ENCODE data around the gene ODAD3.
A peak's percentile ranks its signal among the peaks of the same experiment; 100 is the strongest.
"Not testable (repeated sequence)": the region's sequence is repeated elsewhere in the genome, so short reads cannot be mapped to it uniquely, and the experiment has no call there.

The ODAD3 gene

DNA sequence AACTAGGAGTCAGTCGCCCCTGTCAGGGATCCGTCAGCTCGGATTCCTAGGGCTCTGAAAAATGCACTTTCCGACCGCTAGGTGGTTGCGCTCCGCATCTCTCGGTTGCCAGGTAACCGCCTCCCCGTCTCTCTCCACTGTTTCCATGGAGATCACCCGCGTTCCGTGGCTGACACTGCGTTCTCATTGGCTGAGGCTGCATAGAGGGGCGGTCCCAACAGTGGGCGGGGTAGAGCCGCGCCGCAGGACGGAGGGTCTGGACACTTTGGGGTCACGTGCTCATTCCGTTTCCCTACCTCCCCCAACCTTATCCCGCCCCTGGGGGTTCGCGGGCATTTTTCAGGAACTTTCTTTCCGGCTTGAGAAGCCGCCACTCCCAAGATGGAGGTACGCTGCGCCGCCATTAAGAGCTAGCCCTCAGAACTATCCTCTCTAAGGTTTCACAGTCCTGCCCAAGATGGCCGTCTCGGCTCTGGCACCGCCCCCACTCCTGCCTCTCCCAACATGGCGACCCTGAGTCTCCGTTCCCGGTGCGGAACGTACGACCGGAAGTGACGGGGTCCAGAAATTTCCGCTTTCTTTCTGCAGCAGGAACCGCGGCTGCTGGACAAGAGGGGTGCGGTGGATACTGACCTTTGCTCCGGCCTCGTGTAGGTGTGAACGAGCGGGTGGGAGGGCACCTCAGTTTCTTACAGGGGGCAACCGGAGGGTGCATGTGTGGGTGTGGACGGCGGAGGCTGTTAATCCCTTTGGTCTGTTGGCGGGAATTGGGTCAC lies at the start of gene ODAD3, which contains the start of gene PRKCSH:
Gene ODAD3 (minus strand): TSS at position 65 of the 776 bp plus-strand sequence. CDS start 105 bp downstream, outside the sequence.
Gene PRKCSH (plus strand): TSS at position 579 of the 776 bp plus-strand sequence. CDS start 483 bp downstream, outside the sequence.
- peak; percentile 98 for DNase-seq

DNA sequence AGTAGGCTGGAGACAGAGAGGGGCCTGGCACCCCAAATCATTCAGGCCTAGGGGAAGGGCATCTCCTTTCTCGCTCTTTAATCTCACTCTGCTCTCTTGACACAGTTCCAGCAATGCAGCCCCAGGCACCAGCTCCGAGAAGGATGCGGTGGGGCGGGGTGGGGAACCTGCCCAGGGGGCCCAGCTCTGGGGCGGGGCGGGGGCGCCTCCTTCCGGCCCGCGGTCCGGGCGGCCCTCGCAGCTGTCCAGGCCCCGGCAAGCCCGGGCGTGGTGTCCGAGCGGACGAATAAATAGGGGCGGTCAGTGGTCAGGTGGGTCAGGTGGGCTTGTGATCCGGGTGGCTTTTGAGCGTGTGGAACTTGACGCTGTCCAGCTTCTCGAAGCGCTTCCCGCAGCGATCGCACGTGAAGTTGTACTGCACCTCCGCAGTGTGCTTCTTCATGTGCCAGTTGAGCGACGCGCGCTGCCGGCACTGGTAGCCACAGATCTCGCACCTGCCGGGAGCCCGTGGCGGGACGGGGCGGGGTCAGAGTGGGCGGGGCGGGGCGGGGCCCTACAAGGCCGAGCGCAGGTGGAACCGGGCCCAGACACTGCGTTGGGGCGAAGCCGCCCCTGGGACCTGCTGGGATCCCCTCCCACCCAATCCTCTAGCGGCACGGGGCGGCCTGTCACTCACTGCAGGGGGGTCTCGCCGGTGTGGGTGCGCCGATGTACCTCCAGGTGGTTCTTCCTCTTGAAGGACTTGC lies 48.6 kb upstream of the ODAD3 start:
- DNase-seq, result no peak

DNA sequence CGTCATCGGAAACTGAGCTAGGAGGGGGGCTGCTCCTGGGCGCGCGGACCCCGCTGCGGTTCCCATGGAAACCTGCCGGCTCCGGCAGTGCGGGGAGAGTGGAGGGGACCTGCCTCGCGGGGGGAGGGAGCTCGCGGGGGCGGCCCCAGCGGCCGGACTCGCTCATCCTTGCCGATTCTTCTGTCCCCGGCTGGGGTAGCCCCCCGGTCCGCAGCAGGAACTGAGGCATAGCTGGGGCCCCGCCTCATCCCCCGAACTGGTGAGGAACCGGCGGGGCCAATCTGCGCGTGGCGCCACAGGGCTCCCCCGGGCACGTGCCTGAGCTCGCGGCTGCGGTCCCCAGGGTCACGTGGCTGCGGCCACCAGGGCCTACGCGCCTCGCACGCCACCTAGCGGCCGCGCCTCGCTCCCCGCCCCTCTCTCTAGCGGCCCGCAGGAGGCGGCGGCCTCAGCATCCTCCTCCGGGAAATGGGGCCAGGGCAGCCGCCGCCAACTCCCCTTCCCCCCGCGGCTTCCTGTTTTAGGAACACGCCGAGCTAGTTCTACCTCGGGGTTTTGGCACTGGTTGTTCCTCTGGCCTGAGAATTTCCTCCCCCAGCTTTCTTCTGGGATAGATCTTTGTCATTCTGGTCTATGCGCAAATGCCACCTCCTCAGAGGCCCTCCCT lies 47.6 kb upstream of the ODAD3 start:
- DNase-seq, result peak; percentile 12

DNA sequence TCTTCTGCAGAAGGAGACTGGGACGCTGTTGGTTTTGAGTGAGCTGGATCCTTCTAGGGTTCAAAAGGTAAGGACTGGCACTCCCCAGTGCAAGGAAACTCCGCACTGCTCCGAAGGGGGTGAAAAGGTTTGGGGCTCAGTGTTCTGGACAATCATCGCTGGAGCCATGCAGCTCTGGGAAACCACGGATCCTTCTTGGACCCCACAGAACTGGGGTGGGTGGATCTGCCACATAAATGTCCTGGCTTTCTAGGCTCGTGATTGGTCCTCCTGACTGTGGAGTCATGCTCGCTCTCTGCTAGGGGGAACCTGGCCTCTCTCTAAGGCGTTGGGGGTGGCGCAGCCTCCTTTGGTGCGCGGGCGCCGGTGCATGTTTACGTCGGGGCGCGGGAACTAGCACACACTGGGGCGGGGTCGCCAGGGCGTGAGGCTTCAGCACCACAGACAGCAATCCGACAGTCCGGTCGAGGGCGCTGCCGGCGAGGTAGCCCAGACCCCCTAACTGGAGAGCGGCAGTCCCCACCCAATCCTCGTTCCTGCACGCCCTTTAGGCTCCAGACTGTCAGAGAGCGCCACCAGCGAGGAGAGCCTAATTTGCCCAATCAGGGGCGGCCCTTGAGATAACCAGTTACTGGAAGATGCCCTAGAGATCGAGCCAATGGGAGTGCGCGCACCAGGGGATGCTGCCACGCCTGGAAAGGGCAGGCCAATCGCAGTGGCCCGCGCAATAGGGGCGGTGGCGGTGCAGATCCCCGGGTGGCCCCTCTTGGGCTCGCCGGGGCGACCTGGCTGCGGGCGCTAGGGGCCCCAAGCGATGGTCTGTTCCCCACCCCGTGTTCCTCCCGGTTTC lies 46.8 kb upstream of the ODAD3 start:
- peak; percentile 43 for DNase-seq

DNA sequence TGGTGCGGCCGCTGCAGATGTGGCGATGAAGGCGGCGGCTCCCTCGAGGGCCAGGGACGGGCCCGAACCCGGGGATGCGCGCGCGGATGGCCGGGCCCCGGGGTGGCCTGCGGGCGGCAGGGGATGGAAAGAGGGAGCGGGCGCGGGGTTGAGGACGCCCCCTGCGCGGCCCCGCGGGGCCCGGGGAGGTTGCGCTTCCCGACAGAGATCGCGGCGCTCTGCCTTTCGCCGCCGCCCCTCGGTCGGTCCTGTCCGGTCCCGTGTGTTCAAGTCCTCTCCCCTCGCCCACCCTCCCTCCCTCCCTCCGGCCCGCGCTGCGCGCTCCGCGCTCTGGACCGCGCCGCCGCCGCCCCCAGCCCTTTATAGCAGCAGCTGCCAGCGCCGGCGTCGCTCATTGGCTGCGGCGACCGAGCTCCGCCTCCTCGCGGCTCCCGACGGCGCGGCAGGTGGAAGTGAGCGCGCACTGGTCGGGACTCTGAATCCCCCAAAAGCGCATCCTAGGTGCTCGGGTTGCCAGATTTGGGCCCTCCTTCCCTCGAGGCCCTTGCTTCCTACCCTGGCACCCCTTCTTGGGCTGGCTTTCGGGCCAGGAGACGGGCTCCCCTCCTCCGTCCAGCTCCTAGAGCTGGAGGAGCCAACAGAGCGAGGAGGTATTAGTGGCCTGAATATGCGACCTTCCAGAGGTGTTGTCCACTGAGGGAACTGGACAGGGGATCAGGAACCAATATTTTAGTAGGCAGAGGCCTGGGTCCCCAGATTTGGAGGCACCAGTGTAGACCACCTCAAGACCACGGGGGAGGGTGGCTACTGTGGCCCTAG lies 46.0 kb upstream of the ODAD3 start, which contains the start of gene ELAVL3:
Gene ELAVL3 (minus strand): TSS at position 332 of the 819 bp plus-strand sequence. CDS start 438 bp downstream, outside the sequence.
- DNase-seq, result no peak

DNA sequence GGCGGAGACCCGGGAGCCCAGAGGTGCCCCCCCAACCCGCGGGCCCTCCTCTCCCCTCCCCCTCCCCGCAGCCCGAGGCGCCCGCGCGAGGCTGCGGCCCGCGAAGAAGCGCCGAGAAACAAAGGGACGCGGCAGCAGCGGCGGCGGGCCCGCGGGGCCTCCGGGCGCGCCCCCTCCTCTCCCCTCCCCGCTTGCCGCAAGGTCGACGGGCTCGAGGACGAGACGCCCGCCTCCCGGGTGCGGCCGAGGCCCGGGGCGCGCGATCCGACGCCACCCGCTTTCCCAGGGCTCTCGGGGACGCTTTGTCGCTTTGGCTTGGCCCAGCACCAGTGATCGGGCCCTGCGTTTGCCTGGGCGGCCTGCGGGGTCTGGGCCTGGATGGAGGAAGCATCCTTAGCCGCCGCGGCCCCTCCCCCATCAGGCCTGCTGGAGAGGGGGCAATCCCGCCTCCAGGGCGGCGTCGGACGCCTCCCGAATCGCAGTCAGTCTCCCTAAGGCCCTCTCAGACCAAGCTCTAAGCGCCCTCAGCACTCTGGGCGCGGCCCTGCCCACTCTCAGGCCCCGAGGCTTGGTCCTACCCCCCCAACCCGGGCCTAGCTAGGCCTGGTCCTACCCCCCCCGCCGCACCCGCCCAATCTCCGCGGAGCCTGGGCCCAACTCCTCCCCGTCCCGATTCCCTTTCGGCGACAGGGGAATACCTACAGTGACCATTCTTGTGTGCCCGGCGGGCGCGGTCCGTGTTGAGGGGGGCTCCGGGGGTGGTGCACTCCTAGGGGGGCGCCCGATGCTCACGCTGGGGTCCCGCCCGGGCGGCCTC lies 45.2 kb upstream of the ODAD3 start:
- DNase-seq, result no peak

DNA sequence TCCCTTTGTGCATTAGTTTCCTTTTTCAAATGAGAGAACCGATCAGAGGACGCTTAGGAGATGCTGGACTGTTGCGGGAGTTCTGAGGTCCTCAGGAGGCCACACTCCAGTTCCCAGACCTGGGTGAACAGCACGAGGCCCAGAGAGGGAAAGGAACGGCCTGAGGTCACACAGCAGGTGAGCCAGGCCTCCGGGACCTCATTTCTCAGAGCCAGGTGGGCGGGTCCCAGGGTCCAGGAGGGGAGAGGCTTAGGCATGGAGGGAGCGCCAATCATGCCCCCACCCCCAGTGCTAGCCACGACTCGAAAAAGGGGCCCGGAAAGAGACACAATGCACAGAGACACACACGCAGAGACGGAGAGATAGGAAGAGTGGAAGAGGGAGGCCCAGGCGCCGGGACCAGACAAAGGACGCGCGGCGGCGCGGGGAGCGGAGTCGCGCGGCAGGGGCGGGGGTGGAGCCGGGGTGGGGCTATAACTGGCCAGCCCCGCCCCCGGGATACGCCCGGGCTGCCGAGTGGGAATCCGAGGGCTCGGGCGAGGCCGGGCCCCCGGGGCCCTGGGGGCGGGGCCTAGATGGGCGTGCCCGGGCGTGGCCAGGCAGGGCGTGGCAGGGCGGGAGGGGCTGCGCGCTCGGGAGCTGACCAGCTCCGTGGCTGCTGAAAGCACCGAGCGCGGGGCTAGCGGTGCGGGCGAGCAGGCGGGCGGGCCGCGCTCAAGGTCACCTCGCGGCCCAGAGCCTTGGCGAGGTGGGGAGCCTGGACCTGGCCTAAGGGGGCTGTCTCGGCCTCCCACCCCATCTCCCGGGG lies 44.4 kb upstream of the ODAD3 start:
- DNase-seq, result no peak

DNA sequence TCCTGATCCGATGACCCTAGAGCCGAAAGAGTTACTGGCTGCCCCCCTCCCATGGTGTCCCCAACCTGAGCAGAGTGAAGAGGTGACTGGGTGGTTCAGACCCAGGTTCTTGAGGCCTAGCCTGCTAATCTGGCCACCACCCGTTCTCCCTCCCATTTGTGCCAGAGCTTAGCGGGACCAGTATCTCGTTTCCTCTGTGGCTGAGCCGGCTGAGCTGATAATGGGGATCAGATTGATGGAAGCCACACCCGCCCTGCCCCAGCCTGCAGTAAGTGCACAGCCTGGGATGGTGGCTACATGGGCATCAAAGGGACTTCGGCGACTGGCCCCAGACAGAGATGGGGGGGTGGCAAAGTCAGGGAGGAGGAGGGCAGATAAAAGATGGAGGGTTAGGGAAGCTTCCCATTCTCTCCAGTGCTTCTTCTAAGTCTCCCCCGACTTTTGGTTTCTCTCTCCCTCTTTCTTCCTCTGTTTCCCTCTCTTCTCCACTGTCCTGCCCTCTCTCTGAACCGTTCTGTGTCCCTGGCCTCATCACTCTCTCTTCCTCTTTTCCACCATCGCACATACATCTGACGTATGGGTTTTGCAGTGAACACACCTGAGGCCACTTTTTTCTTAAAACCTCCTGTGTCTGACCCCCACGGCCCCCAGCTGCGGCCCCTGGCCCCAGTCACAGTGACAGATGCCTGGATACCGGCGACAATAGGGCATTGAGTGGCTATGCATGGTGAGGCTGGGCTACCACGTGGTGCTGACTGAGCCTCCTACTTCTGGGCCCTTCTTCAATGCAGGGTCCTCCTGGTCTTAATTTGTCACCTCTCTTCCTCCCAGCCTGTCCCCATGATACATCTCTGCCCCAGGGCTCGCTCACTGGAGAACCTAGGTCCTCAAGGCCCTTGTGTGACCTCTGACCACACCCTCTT lies 43.5 kb upstream of the ODAD3 start:
- DNase-seq, result no peak

DNA sequence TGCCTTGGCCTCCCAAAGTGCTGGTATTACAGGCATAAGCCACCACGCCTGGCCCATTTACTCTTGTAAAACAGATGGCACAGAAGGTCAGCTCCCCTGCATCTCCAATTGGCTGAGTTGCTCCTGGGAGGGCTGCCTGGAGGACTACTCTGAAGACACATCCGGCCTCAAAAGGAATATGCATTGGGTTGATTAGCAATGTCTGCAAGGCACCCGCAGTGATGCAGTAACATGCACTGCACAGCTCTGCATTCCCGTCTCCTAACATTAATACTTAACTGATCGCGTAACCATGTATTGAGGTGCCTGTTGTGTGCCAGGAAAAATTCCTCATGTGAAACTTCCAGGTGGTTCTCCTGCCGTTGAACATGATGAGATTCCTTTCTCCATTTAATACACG lies 40.9 kb upstream of the ODAD3 start:
- DNase-seq, result no peak

DNA sequence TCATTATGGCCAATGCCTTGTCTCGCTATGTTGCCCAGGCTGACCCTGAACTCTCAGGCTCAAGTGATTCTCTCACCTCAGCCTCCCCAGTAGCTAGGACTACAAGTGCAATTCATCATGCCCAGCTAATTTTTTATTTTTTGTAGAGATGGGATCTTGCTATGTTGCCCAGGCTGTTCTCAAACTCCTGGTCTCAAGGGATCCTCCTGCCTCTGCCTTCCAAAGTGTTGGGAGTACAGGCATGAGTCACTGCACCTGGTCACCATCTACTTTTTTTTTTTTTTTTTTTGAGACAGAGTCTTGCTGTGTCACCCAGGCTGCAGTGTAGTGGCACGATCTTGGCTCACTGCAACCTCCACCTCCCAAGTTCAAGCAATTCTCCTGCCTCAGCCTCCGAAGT lies 40.4 kb upstream of the ODAD3 start:
- not testable (repeated sequence) for DNase-seq

DNA sequence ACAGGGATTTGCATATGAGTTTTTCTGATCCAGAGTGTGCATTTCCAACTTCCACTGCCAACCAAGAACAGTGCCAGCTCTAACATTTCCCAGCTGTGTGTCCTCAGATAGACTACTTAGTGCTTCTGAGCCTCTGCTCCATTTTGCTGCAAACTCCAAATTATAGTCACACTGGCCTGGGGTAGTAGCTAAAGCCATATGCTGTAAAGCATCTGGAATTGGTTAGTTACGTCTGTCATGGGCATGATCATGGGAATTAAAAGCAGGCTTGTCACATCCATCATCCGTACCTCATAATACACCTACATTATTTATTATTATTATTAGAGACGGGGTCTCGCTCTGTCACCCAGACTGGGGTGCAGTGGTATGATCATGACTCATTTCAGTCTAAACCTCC lies 38.8 kb upstream of the ODAD3 start:
- DNase-seq, result no peak

DNA sequence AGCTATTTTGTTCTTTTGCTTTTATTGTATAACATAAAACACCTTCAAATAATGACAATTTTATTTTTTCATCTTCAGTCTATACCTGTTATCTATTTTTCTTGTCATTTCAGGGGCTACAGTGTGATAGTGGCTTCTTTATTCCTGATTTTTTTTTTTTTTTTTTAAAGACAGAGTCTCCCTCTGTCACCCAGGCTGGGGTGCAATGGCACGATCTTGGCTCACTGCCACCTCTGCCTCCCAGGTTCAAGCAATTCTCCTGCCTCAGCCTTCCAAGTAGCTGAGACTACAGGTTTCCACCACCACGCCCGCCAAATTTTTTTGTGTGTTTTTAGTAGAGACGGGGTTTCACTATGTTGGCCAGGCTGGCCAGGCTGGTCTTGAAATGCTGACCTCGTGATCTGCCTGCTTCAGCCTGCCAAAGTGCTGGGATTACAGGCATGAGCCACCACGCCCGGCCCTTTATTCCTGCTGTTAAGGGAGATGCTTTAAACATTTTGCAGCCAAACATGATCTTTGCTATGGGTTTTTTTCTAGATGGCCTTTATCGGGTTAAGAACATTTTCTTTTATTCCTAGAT lies 33.4 kb upstream of the ODAD3 start:
- not testable (repeated sequence) for DNase-seq

DNA sequence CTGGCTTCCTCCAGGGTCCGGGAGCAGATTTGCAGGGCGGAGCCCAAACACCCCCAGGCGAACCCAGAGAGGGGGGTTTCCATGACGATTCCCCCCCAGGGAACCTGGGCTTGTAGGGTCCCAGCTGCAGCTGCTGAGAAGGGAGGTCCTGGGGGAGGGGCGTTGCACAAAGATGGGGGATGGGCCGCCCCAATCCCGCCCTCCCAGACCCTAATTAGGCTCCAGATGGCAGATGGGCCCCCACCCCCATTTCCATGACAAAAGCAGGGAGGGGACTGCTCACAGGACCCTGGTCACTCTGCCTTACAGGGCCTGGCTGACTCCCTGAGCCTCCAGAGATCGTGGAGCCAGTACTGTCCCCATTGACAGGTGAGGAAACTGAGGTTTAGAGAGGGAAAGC lies 30.7 kb upstream of the ODAD3 start:
- no peak for DNase-seq

DNA sequence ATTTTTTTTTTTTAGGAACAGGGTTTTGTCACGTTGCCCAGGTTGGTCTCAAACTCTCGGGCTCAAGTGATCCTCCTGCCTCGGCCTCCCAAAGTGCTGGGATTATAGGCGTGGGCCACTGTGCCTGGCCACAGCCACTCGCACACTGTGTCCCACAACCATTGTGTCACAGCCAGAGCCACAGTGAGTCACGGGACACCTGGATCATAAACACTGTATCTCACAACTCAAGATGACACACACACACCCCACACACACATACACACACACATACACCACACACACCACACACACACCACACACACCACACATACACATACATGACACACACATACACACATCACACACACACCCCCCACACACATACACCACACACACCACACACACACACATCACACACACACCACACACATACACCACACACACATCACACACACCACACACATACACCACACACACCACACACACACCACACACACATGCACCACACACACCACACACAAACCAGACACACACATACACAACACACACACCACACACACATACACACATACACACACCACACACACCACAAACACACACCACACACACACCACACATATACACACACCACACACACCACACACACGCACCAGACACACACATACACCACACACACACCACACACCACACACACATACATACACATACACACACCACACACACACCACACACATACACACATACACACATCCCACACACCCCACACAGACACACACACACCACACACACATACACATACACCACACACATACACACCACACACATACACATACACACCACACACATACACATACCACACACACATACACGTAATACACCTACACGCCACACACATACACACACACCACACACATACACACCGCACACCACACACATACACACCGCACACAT lies 29.7 kb upstream of the ODAD3 start:
- DNase-seq, result no peak

DNA sequence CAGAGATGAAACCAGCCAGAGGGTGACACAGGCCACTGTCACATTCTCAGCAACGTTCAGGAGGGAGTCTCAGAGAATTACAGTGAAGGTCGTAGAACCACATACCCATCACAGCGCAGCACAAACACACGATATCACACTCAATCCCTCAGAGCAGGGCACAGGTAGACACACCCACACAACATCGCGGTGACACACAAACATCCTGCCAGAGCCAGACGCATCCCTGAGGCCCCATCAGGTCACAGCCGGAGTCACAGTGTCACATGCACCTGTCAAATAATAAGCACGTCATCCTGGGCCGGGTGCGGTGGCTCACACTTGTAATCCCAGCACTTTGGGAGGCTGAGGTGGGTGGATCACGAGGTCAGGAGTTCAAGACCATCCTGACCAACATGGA lies 28.5 kb upstream of the ODAD3 start:
- no peak for DNase-seq

DNA sequence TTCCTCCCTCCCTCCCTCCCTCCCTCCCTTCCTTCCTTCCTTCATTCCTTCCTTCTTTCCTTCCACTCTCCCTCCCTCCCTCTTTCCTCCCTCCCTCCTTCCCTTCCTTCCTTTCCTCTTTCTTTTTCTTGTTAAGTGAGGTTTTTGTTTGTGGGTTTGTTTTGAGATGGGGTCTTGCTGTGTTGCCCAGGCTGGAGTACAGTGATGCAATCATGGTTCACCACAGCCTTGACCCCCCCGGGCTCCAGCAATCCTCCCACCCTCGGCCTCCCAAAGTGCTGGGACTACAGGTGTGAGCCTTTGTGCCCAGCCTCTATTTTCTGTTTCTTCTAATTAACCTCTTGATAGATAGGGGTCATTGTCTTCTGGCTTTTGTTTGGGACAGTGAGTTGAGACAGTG lies 26.5 kb upstream of the ODAD3 start:
- no peak for DNase-seq

DNA sequence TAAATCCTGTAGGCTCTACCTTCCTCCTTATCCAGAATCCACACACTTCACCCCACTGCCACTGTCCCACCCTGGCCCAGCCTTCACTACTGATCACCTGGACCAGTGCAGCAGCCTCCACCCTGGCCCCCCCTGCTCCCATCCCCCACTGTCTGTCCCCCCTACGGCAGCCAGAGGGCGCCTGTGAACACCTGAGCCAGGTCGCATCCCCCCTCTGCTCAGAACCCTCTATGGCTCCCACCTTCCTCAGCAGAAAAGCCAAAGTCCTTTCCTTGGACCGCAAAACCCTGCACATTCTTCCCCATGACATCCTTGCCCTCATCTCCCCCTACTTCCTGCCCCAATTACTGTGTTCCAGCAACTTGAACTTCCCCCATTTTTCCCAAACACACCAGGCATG lies 25.3 kb upstream of the ODAD3 start:
- no peak for DNase-seq

Data from NCI-H187 treated with DMSO at 0.1 percent for 48 hours (cell line).